T-helper 2 cell treated with Interferon-gamma antibody and Interleukin-4, amounts not matched to agents 5 μg/mL and 100 μg/mL, for 36 hours (primary cell): ENCODE results near the gene IL17REL.

Experiments
- DNase-seq: peaks from one replicate; pipeline ENCODE4 v3.0.0; 2021; ENCODE audit warnings: low spot score
- H3K27ac Mint-ChIP-seq: one replicate; pipeline ENCODE4 v1.8.0; 2021; ENCODE audit warnings: mild to moderate bottlenecking, mixed read lengths
- H3K27me3 Mint-ChIP-seq: one replicate; pipeline ENCODE4 v1.8.0; 2021; ENCODE audit warnings: low read depth, mixed read lengths
- H3K36me3 Mint-ChIP-seq: one replicate; pipeline ENCODE4 v1.8.0; 2021; ENCODE audit warnings: low read depth, mixed read lengths
- H3K4me1 Mint-ChIP-seq: one replicate; pipeline ENCODE4 v1.8.0; 2021; ENCODE audit warnings: low read depth, mixed read lengths
- H3K4me3 Mint-ChIP-seq: one replicate; pipeline ENCODE4 v1.8.0; 2022; ENCODE audit warnings: mild to moderate bottlenecking, moderate library complexity, mixed read lengths
- H3K9me3 Mint-ChIP-seq: one replicate; pipeline ENCODE4 v1.8.0; 2021; ENCODE audit warnings: mixed read lengths

Gene IL17REL

DNA sequence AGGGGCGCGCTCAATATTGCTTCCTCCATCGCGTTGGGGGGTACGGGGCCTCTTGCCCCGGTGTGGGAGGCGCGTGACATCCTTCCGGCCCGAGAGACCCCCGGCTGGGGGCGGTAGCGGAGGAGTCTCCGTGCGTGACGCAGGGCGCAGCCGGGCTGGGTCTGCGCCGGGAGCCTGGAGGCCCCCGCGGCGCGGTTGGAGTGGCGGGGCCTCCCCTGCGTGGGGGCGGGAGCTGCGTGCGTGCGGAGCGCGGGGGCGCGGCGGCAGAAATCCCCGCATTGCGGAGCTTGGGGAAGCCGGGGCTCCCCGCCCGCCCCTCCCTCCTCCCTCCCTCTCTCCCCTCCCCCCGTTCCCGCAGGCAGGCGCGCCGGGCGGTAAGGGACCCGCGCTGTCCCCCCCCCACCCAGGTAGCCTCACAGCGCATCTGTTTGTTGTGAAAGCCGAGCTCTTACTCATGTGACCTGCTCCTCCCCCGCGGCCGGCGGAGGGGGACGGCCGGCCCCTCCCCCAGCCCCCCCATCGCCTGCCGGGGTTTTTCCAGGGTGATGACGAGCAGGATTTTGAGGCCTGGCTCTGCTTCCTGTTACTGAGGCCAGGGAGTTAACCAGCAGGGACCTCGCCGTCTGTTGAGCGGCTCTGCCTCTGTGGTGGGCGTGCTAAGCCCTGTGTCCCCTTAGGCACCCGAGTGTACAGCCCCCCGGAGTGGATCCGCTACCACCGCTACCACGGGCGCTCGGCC is 50.4 kb downstream of the IL17REL start:
- peak; percentile 83 for DNase-seq
- no peaks in the 10 kb centered on the region for H3K9me3 Mint-ChIP-seq
- peaks cover 25% of the 10 kb centered on the region for H3K36me3 Mint-ChIP-seq
- peaks cover 12% of the 10 kb centered on the region for H3K4me1 Mint-ChIP-seq
- no peaks in the 10 kb centered on the region for H3K27me3 Mint-ChIP-seq
- H3K4me3 Mint-ChIP-seq: peak overlapping the region; percentile 85
- peak overlapping the region; percentile 85 for H3K27ac Mint-ChIP-seq

DNA sequence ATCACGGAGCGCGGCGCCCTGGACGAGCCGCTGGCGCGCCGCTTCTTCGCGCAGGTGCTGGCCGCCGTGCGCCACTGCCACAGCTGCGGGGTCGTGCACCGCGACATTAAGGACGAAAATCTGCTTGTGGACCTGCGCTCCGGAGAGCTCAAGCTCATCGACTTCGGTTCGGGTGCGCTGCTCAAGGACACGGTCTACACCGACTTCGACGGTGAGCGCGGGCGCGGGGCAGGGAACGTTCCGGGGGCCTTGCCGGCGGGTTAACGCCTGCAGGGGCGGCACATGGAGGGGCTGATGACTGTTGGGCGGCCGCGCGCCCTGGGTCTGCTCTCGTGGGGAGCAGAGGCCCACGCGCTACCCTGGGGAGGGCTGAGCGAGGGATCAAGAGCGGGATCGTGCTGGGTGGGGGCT is 51.0 kb downstream of the IL17REL start:
- H3K27me3 Mint-ChIP-seq: no peaks in the 10 kb centered on the region
- DNase-seq: no peak
- peaks cover 25% of the 10 kb centered on the region for H3K36me3 Mint-ChIP-seq
- H3K4me3 Mint-ChIP-seq: peak overlapping the region; percentile 85
- H3K9me3 Mint-ChIP-seq: no peaks in the 10 kb centered on the region
- peak overlapping the region; percentile 85 for H3K27ac Mint-ChIP-seq
- peaks cover 12% of the 10 kb centered on the region for H3K4me1 Mint-ChIP-seq

DNA sequence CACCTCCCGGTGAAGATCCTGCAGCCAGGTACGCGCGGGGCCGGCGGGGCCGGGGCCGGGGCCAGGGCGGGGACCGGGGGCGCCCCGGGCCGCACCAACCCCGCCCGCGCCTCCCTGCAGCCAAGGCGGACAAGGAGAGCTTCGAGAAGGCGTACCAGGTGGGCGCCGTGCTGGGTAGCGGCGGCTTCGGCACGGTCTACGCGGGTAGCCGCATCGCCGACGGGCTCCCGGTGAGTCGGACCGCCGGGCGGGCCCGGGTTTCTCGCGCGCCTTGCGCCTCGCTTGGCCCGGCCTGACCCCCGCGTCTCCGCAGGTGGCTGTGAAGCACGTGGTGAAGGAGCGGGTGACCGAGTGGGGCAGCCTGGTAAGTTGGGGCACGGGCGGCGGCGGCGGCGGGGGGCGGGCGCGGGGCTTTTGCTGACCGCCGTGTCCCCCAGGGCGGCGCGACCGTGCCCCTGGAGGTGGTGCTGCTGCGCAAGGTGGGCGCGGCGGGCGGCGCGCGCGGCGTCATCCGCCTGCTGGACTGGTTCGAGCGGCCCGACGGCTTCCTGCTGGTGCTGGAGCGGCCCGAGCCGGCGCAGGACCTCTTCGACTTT is 51.5 kb downstream of the IL17REL start:
- Mint-ChIP-seq H3K9me3 (no peaks in the 10 kb centered on the region), H3K27me3 (no peaks in the 10 kb centered on the region), H3K4me1 (peaks cover 12% of the 10 kb centered on the region), H3K4me3 (peak overlapping the region; percentile 85), H3K27ac (peak overlapping the region; percentile 85), H3K36me3 (peaks cover 25% of the 10 kb centered on the region)
- DNase-seq: peak; percentile 41

DNA sequence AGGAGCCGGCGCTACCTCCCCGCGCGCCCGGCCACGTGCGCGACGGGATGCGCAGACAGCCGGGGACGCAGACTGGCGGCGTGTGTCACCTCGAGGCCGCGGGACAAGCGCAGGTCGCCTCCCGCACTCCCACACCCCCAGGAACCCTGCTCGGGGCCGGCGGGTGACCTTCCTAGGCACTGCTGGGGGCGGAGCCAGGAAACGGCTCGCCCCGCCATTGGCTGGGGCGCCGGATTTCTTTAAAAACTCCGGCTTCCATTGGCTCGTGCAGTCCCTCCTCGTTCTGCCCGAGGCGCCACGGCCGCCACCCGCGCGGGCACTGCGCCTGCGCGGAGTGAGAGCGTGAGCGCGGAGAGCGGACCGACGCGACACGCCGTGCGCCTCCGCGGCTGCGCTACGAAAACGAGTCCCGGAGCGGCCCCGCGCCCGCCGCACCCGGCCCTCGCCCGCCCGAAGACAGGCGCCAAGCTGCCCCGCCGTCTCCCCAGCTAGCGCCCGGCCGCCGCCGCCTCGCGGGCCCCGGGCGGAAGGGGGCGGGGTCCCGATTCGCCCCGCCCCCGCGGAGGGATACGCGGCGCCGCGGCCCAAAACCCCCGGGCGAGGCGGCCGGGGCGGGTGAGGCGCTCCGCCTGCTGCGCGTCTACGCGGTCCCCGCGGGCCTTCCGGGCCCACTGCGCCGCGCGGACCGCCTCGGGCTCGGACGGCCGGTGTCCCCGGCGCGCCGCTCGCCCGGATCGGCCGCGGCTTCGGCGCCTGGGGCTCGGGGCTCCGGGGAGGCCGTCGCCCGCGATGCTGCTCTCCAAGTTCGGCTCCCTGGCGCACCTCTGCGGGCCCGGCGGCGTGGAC is 52.2 kb downstream of the IL17REL start, which contains the start of gene PIM3:
Gene PIM3, plus strand, starts transcription at position 614 of the 846 bp plus-strand sequence. Its CDS starts 176 bp downstream, at position 790.
- DNase-seq: peak; percentile 96
- peak within 1 kb of the TSS; percentile 85 for H3K4me3 Mint-ChIP-seq
- no peaks in the 10 kb centered on the region for H3K9me3 Mint-ChIP-seq
- H3K4me1 Mint-ChIP-seq: peaks cover 12% of the 10 kb centered on the region
- no peaks in the 10 kb centered on the region for H3K27me3 Mint-ChIP-seq
- H3K27ac Mint-ChIP-seq: peak within 1 kb of the TSS; percentile 91
- peaks cover 25% of the 10 kb centered on the region for H3K36me3 Mint-ChIP-seq

DNA sequence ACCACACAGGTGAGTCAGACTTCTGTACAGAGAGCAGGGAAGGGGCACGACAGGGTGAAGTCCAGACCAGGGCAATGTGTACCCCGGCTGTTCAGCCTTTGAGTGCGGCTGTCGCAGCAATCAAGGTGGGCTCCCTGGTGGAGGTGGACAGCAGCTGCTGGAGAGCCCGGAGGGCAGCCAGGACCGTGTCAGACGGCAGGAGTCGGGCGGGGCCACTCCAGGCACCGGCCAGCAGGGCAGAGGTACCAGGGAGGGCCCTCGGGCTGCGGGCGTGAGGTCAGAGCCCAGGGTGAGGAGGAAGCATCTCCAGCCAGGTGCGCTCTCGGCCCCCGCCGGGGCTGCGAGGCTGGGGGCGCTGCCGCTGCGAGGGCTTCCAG is 52.8 kb downstream of the IL17REL start:
- Mint-ChIP-seq H3K4me3 (peak overlapping the region; percentile 85), H3K9me3 (no peaks in the 10 kb centered on the region), H3K27ac (peak overlapping the region; percentile 91), H3K36me3 (peaks cover 25% of the 10 kb centered on the region), H3K27me3 (no peaks in the 10 kb centered on the region), H3K4me1 (peaks cover 12% of the 10 kb centered on the region)
- peak; percentile 54 for DNase-seq

DNA sequence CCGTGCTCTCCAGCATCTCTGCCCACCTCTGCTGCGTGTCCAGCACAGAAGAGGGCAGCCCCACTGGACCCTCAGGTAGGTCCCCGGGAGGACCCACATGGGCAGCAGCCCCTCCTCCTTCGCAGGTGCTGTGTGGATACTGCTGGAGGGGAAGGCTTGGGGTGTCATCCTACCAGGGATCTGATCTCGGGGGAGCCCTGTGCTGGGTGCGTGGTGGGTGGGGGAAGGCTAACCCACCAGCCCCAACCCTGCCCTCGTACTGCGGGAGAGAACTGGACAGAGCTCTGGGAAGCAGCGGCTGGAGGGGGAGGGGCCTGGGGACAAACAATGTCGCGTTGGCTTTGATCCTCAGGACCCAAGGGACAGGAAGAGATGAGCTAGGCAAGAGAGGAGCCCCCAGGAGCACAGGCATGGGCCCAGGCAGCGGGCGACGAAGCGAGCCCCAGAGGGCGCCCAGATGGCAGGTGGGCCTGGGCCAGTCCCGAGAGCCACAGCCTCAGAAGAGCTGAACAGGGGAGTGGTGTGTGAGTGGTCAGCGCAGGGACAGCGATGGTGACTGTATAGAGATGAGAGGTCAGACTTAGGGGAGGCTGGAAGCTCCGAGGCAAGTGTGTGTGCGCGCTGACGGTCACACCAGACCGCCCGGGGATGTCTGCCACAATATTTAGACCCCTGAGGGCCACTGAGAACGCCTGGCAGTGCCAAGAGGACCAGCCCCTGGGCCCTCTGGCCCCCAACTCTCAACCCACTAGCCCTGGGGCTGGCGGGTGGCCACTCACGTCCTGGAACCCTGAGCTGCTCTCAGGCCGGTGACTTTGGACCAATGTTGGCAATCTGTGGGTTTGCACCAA is 53.4 kb downstream of the IL17REL start:
- Mint-ChIP-seq H3K27me3 (no peaks in the 10 kb centered on the region), H3K36me3 (peaks cover 21% of the 10 kb centered on the region), H3K27ac (peak overlapping the region; percentile 91), H3K4me3 (peak overlapping the region; percentile 85), H3K4me1 (peaks cover 12% of the 10 kb centered on the region), H3K9me3 (no peaks in the 10 kb centered on the region)
- no peak for DNase-seq

DNA sequence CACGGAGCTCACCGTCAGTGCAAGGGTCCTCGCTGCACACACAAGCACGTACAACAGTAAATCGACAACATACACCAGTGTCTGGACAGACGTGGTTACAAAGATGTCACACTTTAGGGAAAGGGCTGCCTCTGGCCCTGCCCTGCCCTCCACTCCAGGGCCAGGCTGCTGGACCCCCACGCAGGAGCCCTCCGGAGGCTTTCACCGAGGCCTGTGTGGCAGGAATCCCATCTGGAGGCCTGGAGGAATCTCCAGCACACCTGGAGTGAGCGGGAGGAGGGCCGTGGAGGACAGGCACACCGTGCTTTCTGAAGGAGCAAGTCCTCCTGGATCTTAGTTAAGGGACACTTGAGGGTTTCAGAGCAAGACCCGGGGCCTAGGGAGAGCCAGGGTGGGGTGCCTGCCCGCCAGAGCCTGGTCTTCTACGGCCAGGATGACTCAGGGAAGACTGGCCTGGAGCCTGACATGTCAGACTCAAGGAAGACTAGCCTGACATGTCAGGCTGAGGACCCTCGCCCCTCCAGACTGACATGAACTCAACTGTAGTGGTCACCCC is 54.1 kb downstream of the IL17REL start:
- Mint-ChIP-seq H3K4me3 (peak overlapping the region; percentile 85), H3K27me3 (no peaks in the 10 kb centered on the region), H3K36me3 (peaks cover 14% of the 10 kb centered on the region), H3K4me1 (peaks cover 6% of the 10 kb centered on the region), H3K9me3 (no peaks in the 10 kb centered on the region), H3K27ac (peak overlapping the region; percentile 65)
- no peak for DNase-seq

DNA sequence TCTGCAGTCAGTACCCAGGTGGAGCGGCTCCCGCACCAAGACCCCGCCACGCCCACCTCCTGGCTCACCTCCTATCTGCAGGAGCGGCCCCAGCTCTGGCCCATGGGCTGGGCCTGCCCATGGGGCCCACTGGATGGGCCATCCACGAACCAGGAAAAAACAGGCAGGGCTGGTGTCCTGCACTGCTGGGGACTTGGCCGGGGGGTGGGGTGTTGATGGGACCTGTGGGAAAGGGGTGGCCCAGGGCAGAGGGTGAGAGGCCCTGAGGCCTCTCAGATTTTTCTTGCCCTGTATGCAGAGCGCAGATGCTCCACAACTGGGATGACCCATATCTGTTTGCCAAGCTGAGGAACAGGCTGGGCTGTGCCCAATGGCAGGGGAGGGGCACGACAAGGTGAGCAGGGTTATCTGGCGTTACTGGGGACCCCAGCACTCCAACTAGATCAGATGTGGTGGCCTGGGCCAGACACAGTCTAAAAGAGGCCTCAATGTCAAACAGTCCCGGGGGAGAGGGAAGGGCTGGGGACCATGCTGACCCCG is 54.7 kb downstream of the IL17REL start:
- Mint-ChIP-seq H3K9me3 (no peaks in the 10 kb centered on the region), H3K27me3 (no peaks in the 10 kb centered on the region), H3K4me1 (peaks cover 6% of the 10 kb centered on the region), H3K4me3 (no peak overlapping the region), H3K27ac (peak overlapping the region; percentile 21), H3K36me3 (peaks cover 9% of the 10 kb centered on the region)
- no peak for DNase-seq

DNA sequence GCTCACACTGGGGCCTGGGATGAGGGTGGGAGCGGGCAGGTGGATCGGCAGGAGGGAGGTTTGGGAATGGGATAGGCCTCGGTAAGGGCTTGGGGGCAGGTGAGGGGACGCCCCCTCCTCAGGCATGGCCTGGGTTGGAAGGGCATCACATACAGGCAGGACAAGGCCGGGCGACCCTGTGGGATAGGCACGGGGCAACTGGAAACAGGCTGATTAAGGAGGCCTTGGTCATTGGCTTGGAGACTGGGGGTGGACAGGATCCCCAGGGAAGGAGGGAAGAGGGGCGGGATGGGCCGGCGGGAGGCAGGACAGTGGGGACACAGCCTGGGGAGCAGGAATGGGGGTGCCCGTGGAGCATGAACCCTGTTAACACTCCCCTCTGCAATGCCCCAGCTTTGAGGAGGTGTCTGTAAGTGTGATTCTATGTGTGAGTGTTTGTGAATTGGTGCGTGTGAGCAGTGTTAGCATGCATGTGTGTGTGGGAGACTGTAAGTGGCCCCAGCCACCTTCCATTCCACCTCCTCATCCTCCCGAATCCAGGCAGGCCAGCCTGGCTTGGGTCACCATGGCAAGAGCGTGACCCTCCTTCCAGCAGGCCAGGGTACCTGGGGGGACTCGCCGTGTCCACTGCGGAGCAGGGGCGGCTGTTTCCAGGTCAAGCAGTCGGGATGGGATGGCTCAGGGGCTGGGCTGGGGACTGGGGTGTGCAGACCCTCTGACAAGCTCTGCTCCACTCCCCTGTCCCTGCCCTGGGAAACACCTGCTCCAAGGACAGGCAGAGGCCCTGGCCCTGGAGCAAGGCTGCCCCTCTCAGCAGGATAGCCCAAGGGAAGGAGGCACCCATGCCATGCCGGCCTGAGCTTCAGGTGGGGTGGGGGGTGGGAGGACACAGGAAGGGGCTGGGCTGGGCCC is 55.4 kb downstream of the IL17REL start:
- DNase-seq: no peak
- no peaks in the 10 kb centered on the region for H3K9me3 Mint-ChIP-seq
- H3K4me3 Mint-ChIP-seq: no peak overlapping the region
- no peak overlapping the region for H3K27ac Mint-ChIP-seq
- peaks cover 6% of the 10 kb centered on the region for H3K4me1 Mint-ChIP-seq
- H3K27me3 Mint-ChIP-seq: no peaks in the 10 kb centered on the region
- H3K36me3 Mint-ChIP-seq: peaks cover 6% of the 10 kb centered on the region

DNA sequence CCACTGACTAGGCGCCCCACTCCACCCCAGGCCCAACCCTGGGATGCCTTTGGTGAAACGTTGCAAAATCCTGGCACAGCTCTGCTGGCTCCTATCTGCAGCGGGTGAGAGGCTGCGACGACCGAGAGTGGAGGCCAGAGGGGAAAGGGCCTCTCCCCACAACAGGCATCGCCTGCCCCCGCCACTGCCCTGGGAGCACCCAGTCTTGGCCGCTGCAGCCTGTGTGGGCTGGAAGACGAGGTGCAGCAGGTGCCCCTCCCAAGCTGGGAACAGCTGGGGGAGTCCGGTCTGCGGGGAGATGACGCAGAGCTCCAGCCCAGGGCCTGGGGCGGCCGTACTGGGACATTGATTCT is 56.2 kb downstream of the IL17REL start:
- H3K36me3 Mint-ChIP-seq: peaks cover under 1% of the 10 kb centered on the region
- H3K27me3 Mint-ChIP-seq: no peaks in the 10 kb centered on the region
- H3K4me1 Mint-ChIP-seq: peaks cover 6% of the 10 kb centered on the region
- no peaks in the 10 kb centered on the region for H3K9me3 Mint-ChIP-seq
- no peak for DNase-seq
- H3K4me3 Mint-ChIP-seq: no peak overlapping the region
- H3K27ac Mint-ChIP-seq: no peak overlapping the region

- Mint-ChIP-seq H3K9me3 (no peaks in the 10 kb centered on the region), H3K27ac (no peak overlapping the region), H3K27me3 (no peaks in the 10 kb centered on the region), H3K4me3 (no peak overlapping the region), H3K36me3 (no peaks in the 10 kb centered on the region), H3K4me1 (peaks cover 6% of the 10 kb centered on the region)
- no peak for DNase-seq
Measured at GRCh38 chr22:49955581-49956417, 56.8 kb downstream of the IL17REL start.
